Colonic mucosa (tissue), 4 donors: ENCODE measurements around the gene PSKH1. TPM values are rescaled to one million over a fixed set of nuclear protein-coding genes. Genes with fewer than 3 reads are reported as not detected.

Experiments used
- DNase-seq: peaks from one replicate; pipeline ENCODE4 v3.0.0-alpha.2; 2020
- H3K27ac ChIP-seq: fragments of 200-600 bp; one replicate; pipeline ENCODE4 v1.8.0; 2021
- H3K27me3 ChIP-seq: fragments of 200-600 bp; one replicate; pipeline ENCODE4 v1.8.0; 2021
- H3K36me3 ChIP-seq: fragments of 200-600 bp; one replicate; pipeline ENCODE4 v1.8.0; 2021
- H3K4me1 ChIP-seq: fragments of 200-600 bp; one replicate; pipeline ENCODE4 v1.8.0; 2021; ENCODE audit warnings: mild to moderate bottlenecking
- H3K4me3 ChIP-seq: fragments of 200-600 bp; one replicate; pipeline ENCODE4 v1.8.0; 2021
- H3K9ac ChIP-seq, 2 donors: one replicate each; pipeline ENCODE4 v1.7.0; 2013; ENCODE audit warnings: control low read depth in 2 of 2, low read depth in 2 of 2, low read length in 2 of 2
- H3K9me3 ChIP-seq: fragments of 200-600 bp; one replicate; pipeline ENCODE4 v1.8.0; 2021
- CTCF ChIP-seq: fragments of 200-600 bp; IDR thresholded peaks from one replicate; pipeline ENCODE4 v1.8.0; 2022; ENCODE audit warnings: antibody characterized with exemption, mild to moderate bottlenecking
- intact Hi-C: fragments of 100-400 bp; cut with DNase I; formaldehyde crosslinking; loops from one replicate; pipeline ENCODE4 v1.14.1; 2022
- total RNA-seq, 2 donors: library from RNA; stranded (reverse); fragmentation: NEBNext Ultra II Directional in 1 of 2; extraction: Animal tissue kit (Norgen Biotek cat#: 25700) in 1 of 2; gene quantifications; one replicate each; pipeline ENCODE4 v1.2.1, GENCODE V29; 2021
- donor health status: healthy.
- donor health status: DM: no; HTN: no; CAD: no.
- donor health status: DM: no; HTN: no; CAD: no.

The PSKH1 gene
- total RNA-seq, 2 donors from 2014 or later, result 24.5 to 34.7 TPM

- no peak overlapping the region for H3K27ac ChIP-seq
- intact Hi-C loops, result loop anchor here (2.0 to 10.0 kb wide), 3 partner anchors 45 to 251 kb away; no protein-coding TSS in a partner anchor
- no peaks in the 10 kb centered on the region for H3K27me3 ChIP-seq
- peak overlapping the region in 1 of 2 donors; percentile 49 for H3K9ac ChIP-seq
- no peak overlapping the region for H3K4me3 ChIP-seq
- H3K4me1 ChIP-seq, result no peaks in the 10 kb centered on the region
- H3K36me3 ChIP-seq, result no peaks in the 10 kb centered on the region
- DNase-seq, result no peak
- H3K9me3 ChIP-seq, result no peaks in the 10 kb centered on the region
- no peak for TF ChIP-seq CTCF
Measured at GRCh38 chr16:67928147-67928546, 35.1 kb downstream of the PSKH1 start.

GRCh38 chr16:67928561-67929364 is 35.7 kb downstream of the PSKH1 start:
- H3K27ac ChIP-seq, result no peak overlapping the region
- no peak overlapping the region for H3K4me3 ChIP-seq
- H3K9me3 ChIP-seq, result no peaks in the 10 kb centered on the region
- H3K27me3 ChIP-seq, result no peaks in the 10 kb centered on the region
- no peaks in the 10 kb centered on the region for H3K36me3 ChIP-seq
- H3K9ac ChIP-seq, result peak overlapping the region in 1 of 2 donors; percentile 49
- H3K4me1 ChIP-seq, result no peaks in the 10 kb centered on the region
- peak; percentile 84 for DNase-seq
- peak; percentile 85 for TF ChIP-seq CTCF
- intact Hi-C loops, result loop anchor here (2.0 to 10.0 kb wide), 3 partner anchors 46 to 251 kb away; no protein-coding TSS in a partner anchor

GRCh38 chr16:67930191-67930590 is 37.1 kb downstream of the PSKH1 start:
- Histone ChIP-seq H3K36me3 (no peaks in the 10 kb centered on the region), H3K4me1 (peaks cover 3% of the 10 kb centered on the region), H3K27ac (no peak overlapping the region), H3K27me3 (no peaks in the 10 kb centered on the region), H3K4me3 (no peak overlapping the region), H3K9ac (no peak overlapping the region), H3K9me3 (no peaks in the 10 kb centered on the region)
- intact Hi-C loops, result no loop called here
- no peak for TF ChIP-seq CTCF
- DNase-seq, result no peak

- no peaks in the 10 kb centered on the region for H3K36me3 ChIP-seq
- H3K27me3 ChIP-seq, result no peaks in the 10 kb centered on the region
- no peak overlapping the region for H3K9ac ChIP-seq
- DNase-seq, result no peak
- H3K9me3 ChIP-seq, result no peaks in the 10 kb centered on the region
- intact Hi-C loops, result no loop called here
- H3K4me3 ChIP-seq, result no peak overlapping the region
- TF ChIP-seq CTCF, result no peak
- H3K4me1 ChIP-seq, result peaks cover 6% of the 10 kb centered on the region
- H3K27ac ChIP-seq, result no peak overlapping the region
Measured at GRCh38 chr16:67930678-67931211, 37.7 kb downstream of the PSKH1 start.

GRCh38 chr16:67931712-67932461 is 38.8 kb downstream of the PSKH1 start, which contains the start of gene CTRL:
CTRL (minus strand) TSS chr16:67931862; CDS start chr16:67931852, 10 bp downstream.
- DNase-seq, result no peak
- TF ChIP-seq CTCF, result no peak
- no peaks in the 10 kb centered on the region for H3K36me3 ChIP-seq
- no peaks in the 10 kb centered on the region for H3K9me3 ChIP-seq
- intact Hi-C loops, result no loop called here
- H3K4me1 ChIP-seq, result peaks cover 6% of the 10 kb centered on the region
- no peaks in the 10 kb centered on the region for H3K27me3 ChIP-seq
- H3K4me3 ChIP-seq, result no peak within 1 kb of the TSS
- H3K27ac ChIP-seq, result no peak within 1 kb of the TSS
- H3K9ac ChIP-seq, result no peak within 1 kb of the TSS
